ENCODE results near the gene DDN.
A peak's percentile ranks its signal among the peaks of the same experiment; 100 is the strongest.

DNA sequence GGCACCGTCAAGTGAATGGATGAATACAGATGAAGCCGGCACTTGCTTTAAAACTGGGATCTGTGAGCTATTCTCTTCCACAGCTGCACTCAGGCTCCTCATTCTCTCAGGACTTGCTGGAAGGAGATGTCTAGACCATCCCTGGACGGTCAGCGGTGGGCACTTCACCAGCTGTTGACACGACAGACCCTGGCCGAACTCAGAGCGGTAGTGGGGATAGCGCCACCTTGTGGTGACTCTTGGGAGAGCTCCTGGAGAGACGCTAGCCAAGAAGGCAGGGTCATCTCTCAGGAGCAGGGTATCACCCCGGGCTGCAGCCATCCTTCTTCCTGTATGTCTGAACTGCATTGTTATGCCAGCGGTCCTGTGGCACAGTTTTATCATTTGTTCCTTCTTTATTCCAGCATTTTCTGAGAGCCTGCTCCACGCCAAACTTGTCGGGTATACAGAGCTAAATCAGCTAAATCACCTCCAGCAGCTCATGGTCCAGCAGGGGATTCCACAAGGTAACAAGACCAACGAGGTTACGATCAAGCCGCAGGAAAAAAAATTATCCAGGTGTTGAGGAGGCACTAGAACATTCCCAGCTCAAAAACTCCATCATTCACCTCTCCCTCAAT, 11.0 kb downstream of the DDN start:
- TF ChIP-seq, protein P1, sequence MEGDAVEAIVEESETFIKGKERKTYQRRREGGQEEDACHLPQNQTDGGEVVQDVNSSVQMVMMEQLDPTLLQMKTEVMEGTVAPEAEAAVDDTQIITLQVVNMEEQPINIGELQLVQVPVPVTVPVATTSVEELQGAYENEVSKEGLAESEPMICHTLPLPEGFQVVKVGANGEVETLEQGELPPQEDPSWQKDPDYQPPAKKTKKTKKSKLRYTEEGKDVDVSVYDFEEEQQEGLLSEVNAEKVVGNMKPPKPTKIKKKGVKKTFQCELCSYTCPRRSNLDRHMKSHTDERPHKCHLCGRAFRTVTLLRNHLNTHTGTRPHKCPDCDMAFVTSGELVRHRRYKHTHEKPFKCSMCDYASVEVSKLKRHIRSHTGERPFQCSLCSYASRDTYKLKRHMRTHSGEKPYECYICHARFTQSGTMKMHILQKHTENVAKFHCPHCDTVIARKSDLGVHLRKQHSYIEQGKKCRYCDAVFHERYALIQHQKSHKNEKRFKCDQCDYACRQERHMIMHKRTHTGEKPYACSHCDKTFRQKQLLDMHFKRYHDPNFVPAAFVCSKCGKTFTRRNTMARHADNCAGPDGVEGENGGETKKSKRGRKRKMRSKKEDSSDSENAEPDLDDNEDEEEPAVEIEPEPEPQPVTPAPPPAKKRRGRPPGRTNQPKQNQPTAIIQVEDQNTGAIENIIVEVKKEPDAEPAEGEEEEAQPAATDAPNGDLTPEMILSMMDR (IDR thresholded peaks at IDR 0.05): peak; percentile 48 to 66 (median 59)
- no peak for TF ChIP-seq POLR2A (IDR thresholded peaks at IDR 0.05)
